AML-193 (cell line): ENCODE results near the gene PLD6.

Experiments used
- DNase-seq, 2 experiments: peaks; one replicate each; lab custom pipeline; 2025; lab: John Stamatoyannopoulos, UW

PLD6 gene

DNA sequence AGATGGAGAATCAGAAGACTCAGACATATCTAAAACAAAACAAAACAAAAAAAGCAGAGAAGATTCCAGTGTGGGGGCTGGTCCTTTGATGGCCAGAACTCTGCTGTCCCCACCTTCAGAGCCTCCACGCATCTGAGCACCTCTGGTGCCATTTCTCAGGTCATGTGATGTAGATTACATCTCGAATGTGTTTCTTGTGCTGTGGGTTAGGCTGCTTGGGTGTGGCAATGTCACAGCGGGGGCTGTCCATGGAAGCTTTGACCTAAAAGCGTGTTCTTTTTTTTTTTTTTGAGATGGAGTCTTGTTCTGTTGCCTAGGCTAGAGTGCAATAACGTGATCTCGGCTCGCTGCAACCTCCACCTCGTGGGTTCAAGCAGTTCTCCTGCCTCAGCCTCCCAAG, 51.2 kb downstream of the PLD6 start:
- no peak for DNase-seq

GRCh38 chr17:17154556-17154955, 51.6 kb downstream of the PLD6 start:
- no peak for DNase-seq

GRCh38 chr17:17153709-17154108, 52.4 kb downstream of the PLD6 start:
- no peak for DNase-seq

GRCh38 chr17:17153071-17153470, 53.1 kb downstream of the PLD6 start:
- no peak for DNase-seq

GRCh38 chr17:17152385-17152784, 53.7 kb downstream of the PLD6 start:
- DNase-seq: no peak

- DNase-seq: no peak
Measured at GRCh38 chr17:17151962-17152361, 54.2 kb downstream of the PLD6 start.

DNA sequence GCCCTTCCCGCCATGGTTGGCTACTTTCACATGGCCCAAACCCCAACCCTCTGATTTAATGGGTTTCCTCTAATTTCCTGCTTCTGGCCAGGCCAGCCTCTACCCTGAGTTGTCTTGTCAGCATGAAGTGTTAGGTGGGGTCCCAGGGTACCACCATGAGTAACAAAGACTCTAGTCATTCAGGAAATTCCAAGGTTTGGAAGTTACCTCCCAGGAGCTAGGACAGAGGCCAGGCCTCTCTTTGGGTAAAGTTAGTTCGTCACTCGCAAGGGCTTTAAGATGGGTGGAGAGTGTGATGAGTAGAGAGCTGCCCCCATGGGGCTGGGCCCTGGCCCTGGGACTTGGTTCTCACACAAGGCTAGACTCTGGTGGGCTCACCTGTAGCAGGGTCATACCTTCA, 54.6 kb downstream of the PLD6 start:
- DNase-seq: no peak

DNA sequence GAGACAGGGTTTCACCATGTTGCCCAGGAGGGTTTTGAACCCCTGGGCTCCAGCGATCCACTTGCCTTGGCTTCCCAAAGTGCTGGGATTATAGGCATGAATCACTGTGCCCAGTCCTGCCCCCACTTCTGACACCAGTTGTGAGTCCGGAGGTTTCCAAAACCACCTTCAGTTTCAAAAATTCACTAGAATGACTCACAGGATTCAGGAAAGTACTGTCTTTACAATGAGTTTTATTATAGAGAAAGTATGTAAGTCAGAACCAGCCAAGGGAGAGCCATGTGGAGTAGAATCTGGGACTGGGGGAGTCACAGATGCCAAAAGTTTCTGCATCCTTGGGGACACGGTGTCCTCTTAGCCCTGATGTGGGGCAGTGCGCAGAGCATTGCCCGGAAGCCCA, 55.1 kb downstream of the PLD6 start:
- DNase-seq: no peak
